Keratinocyte (primary cell): Measurements from ENCODE around the gene SEL1L2.

Source experiments
- EZH2 ChIP-seq: IDR thresholded peaks from one replicate; pipeline ENCODE4 v1.6.1; 2012; ENCODE audit warnings: inconsistent platforms, mild to moderate bottlenecking, low read length, moderate library complexity
- TF ChIP-seq, protein P1 (sequence below), 3 experiments: IDR thresholded peaks in 1 of 3; conservative IDR thresholded peaks in 1 of 3; optimal IDR thresholded peaks in 1 of 3; 2 replicates in 2 of 3; 3 replicates in 1 of 3; pipeline versions ENCODE3 to v1.5.1; 2011; ENCODE audit warnings: low read length in 3 of 3, mild to moderate bottlenecking in 3 of 3, moderate library complexity in 2 of 3, control low read depth in 1 of 3, inconsistent platforms in 1 of 3; ENCODE audit not compliant: insufficient read depth in 2 of 3; ENCODE audit errors: extremely low read depth in 1 of 3

DNA sequence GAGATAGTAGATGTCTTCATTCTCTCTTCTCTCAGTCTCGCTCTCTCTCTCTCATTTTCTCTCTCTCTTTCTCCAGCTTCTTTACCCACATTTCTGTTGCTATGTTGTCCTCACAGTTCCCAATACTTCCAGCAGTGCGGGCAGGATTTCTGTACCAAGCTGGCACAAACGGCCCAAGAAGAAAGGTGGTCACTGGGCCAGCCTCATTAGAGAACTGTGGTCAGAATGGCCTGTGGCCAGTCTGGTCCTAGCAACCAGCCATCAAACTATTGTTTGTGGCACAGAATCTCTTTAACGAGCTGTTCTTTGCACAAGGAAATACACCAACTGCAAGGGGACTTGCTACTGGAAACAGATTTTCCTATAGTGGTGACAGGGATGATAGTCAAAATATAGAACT lies 81.3 kb downstream of the SEL1L2 start:
- TF ChIP-seq, protein P1, sequence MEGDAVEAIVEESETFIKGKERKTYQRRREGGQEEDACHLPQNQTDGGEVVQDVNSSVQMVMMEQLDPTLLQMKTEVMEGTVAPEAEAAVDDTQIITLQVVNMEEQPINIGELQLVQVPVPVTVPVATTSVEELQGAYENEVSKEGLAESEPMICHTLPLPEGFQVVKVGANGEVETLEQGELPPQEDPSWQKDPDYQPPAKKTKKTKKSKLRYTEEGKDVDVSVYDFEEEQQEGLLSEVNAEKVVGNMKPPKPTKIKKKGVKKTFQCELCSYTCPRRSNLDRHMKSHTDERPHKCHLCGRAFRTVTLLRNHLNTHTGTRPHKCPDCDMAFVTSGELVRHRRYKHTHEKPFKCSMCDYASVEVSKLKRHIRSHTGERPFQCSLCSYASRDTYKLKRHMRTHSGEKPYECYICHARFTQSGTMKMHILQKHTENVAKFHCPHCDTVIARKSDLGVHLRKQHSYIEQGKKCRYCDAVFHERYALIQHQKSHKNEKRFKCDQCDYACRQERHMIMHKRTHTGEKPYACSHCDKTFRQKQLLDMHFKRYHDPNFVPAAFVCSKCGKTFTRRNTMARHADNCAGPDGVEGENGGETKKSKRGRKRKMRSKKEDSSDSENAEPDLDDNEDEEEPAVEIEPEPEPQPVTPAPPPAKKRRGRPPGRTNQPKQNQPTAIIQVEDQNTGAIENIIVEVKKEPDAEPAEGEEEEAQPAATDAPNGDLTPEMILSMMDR (optimal IDR thresholded peaks at IDR 0.05 in 1 of 3, IDR thresholded peaks at IDR 0.05 in 1 of 3, conservative IDR thresholded peaks at IDR 0.05 in 1 of 3; ENCODE audit: extremely low read depth in 1 of 3, insufficient read depth in 2 of 3, low read length in 3 of 3) = no peak
- TF ChIP-seq EZH2 = no peak
